ENCODE results near the gene RBMS3. TPM values are rescaled to one million over a fixed set of nuclear protein-coding genes. Genes with fewer than 3 reads are reported as not detected.
"Not testable (repeated sequence)": the region's sequence is repeated elsewhere in the genome, so short reads cannot be mapped to it uniquely, and the experiment has no call there.

Gene RBMS3
- total RNA-seq, 1 donor from 2014 or later = 49.0 TPM

- DNase-seq (ENCODE audit: low spot score) = no peak
- intact Hi-C loops (cut with DNase I) = no loop called here
Observed at GRCh38 chr3:29668233-29668632, 387.4 kb downstream of the RBMS3 start.

- intact Hi-C loops (cut with DNase I) = no loop called here
- no peak for DNase-seq (ENCODE audit: low spot score)
Observed at GRCh38 chr3:29668728-29669127, 387.9 kb downstream of the RBMS3 start.

GRCh38 chr3:29670476-29670875 is 389.6 kb downstream of the RBMS3 start:
- DNase-seq (ENCODE audit: low spot score); intact Hi-C loops (cut with DNase I): not testable (repeated sequence)

GRCh38 chr3:29677421-29677820 is 396.6 kb downstream of the RBMS3 start:
- intact Hi-C loops (cut with DNase I) = no loop called here
- no peak for DNase-seq (ENCODE audit: low spot score)

- intact Hi-C loops (cut with DNase I) = loop anchor here (5.0 kb wide), 2 partner anchors 33 to 82 kb away; no protein-coding TSS in a partner anchor
- DNase-seq (ENCODE audit: low spot score) = no peak
Observed at GRCh38 chr3:29679944-29680343, 399.1 kb downstream of the RBMS3 start.

- DNase-seq (ENCODE audit: low spot score) = no peak
Observed at GRCh38 chr3:29683018-29683993, 402.4 kb downstream of the RBMS3 start.

GRCh38 chr3:29686889-29687592 is 406.2 kb downstream of the RBMS3 start:
- intact Hi-C loops (cut with DNase I) = loop anchor here (5.0 kb wide), 1 partner anchor 155 kb away; no protein-coding TSS in a partner anchor
- DNase-seq (ENCODE audit: low spot score) = no peak

More at GRCh38 chr3:29683018-29683993, 402.4 kb downstream of the RBMS3 start:
- intact Hi-C loops (cut with DNase I) = loop anchor here (2.0 to 5.0 kb wide), 3 partner anchors 36 to 403 kb away; partner anchors contain the start of gene RBMS3

GRCh38 chr3:29690686-29691353 is 409.9 kb downstream of the RBMS3 start:
- intact Hi-C loops (cut with DNase I) = no loop called here
- DNase-seq (ENCODE audit: low spot score) = no peak

- DNase-seq (ENCODE audit: low spot score) = no peak
- intact Hi-C loops (cut with DNase I) = no loop called here
Observed at GRCh38 chr3:29693863-29694262, 413.0 kb downstream of the RBMS3 start.

- intact Hi-C loops (cut with DNase I) = no loop called here
- DNase-seq (ENCODE audit: low spot score) = no peak
Observed at GRCh38 chr3:29694331-29694730, 413.5 kb downstream of the RBMS3 start.

- intact Hi-C loops (cut with DNase I) = loop anchor here (5.0 kb wide), 1 partner anchor 63 kb away; no protein-coding TSS in a partner anchor
- DNase-seq (ENCODE audit: low spot score) = no peak
Observed at GRCh38 chr3:29694783-29695182, 413.9 kb downstream of the RBMS3 start.

- intact Hi-C loops (cut with DNase I) = loop anchor here (5.0 kb wide), 1 partner anchor 62 kb away; no protein-coding TSS in a partner anchor
- no peak for DNase-seq (ENCODE audit: low spot score)
Observed at GRCh38 chr3:29695201-29695600, 414.3 kb downstream of the RBMS3 start.

- intact Hi-C loops (cut with DNase I) = loop anchor here (5.0 kb wide), 1 partner anchor 62 kb away; no protein-coding TSS in a partner anchor
- no peak for DNase-seq (ENCODE audit: low spot score)
Observed at GRCh38 chr3:29695643-29696198, 414.9 kb downstream of the RBMS3 start.

- DNase-seq (ENCODE audit: low spot score) = no peak
- intact Hi-C loops (cut with DNase I) = loop anchor here (5.0 kb wide), 1 partner anchor 61 kb away; no protein-coding TSS in a partner anchor
Observed at GRCh38 chr3:29696311-29696710, 415.4 kb downstream of the RBMS3 start.

GRCh38 chr3:29697989-29698388 is 417.1 kb downstream of the RBMS3 start:
- intact Hi-C loops (cut with DNase I) = loop anchor here (5.0 kb wide), 1 partner anchor 59 kb away; no protein-coding TSS in a partner anchor

GRCh38 chr3:29700256-29700655 is 419.4 kb downstream of the RBMS3 start:
- intact Hi-C loops (cut with DNase I) = no loop called here
- DNase-seq (ENCODE audit: low spot score) = no peak

More at GRCh38 chr3:29697989-29698388, 417.1 kb downstream of the RBMS3 start:
- DNase-seq (ENCODE audit: low spot score) = no peak

- intact Hi-C loops (cut with DNase I) = no loop called here
Observed at GRCh38 chr3:29701326-29701983, 420.6 kb downstream of the RBMS3 start.

More at GRCh38 chr3:29701326-29701983, 420.6 kb downstream of the RBMS3 start:
- DNase-seq (ENCODE audit: low spot score) = no peak
